Liver (tissue), 9 donors: ENCODE data around the gene RBCK1. TPM values are rescaled to one million over a fixed set of nuclear protein-coding genes. Genes with fewer than 3 reads are reported as not detected.

ENCODE experiments used
- DNase-seq: peaks from one replicate; pipeline ENCODE4 v3.0.0-alpha.2; 2017; ENCODE audit warnings: low spot score
- H3K27ac ChIP-seq, 2 donors: one replicate each; pipeline ENCODE4 v1.7.0; 2013; ENCODE audit warnings: inconsistent platforms in 2 of 2, low read length in 2 of 2, control low read depth in 1 of 2, low read depth in 1 of 2, mild to moderate bottlenecking in 1 of 2
- H3K27me3 ChIP-seq, 4 donors: one replicate each; pipeline versions ENCODE4 v1.6.1 to v1.7.0; 2013; ENCODE audit warnings: low read length in 3 of 4, inconsistent platforms in 1 of 4, mild to moderate bottlenecking in 1 of 4, moderate library complexity in 1 of 4; ENCODE audit not compliant: control insufficient read depth in 4 of 4, insufficient read depth in 4 of 4
- H3K36me3 ChIP-seq, 4 donors: one replicate each; pipeline versions ENCODE4 v1.6.1 to v1.7.0; 2013; ENCODE audit warnings: low read length in 3 of 4, mild to moderate bottlenecking in 3 of 4, low read depth in 1 of 4, moderate library complexity in 1 of 4; ENCODE audit not compliant: control insufficient read depth in 4 of 4, insufficient read depth in 3 of 4
- H3K4me1 ChIP-seq, 4 donors: one replicate each; pipeline versions ENCODE4 v1.6.1 to v1.7.0; 2013; ENCODE audit warnings: low read length in 3 of 4, mild to moderate bottlenecking in 3 of 4, moderate library complexity in 1 of 4; ENCODE audit not compliant: control insufficient read depth in 4 of 4, insufficient read depth in 4 of 4
- H3K4me3 ChIP-seq, 3 donors: one replicate each; pipeline versions ENCODE4 v1.6.1 to v1.7.0; 2013; ENCODE audit warnings: low read length in 3 of 3, control low read depth in 1 of 3, low read depth in 1 of 3, mild to moderate bottlenecking in 1 of 3
- H3K9ac ChIP-seq, 2 donors: one replicate each; pipeline ENCODE4 v1.7.0; 2013; ENCODE audit warnings: low read length in 2 of 2, mild to moderate bottlenecking in 2 of 2, moderate library complexity in 2 of 2, control low read depth in 1 of 2, low read depth in 1 of 2
- H3K9me3 ChIP-seq, 4 donors: one replicate each; pipeline versions ENCODE4 v1.6.1 to v1.7.0; 2013; ENCODE audit warnings: low read length in 3 of 4; ENCODE audit not compliant: control insufficient read depth in 4 of 4
- EGR1 ChIP-seq, 2 donors: IDR thresholded peaks; 2 replicates each; pipeline ENCODE4 v1.6.1; 2016 to 2018; ENCODE audit warnings: antibody characterized with exemption in 2 of 2, low read depth in 2 of 2
- FOXA1 ChIP-seq: IDR thresholded peaks from 2 replicates; pipeline ENCODE4 v1.6.1; 2016; ENCODE audit warnings: antibody characterized with exemption
- FOXA2 ChIP-seq: IDR thresholded peaks from 2 replicates; pipeline ENCODE4 v1.6.1; 2016; ENCODE audit warnings: antibody characterized with exemption
- GABPA ChIP-seq, 2 donors: IDR thresholded peaks in 1 of 2; conservative IDR thresholded peaks in 1 of 2; 2 replicates each; pipeline ENCODE4 v1.6.1; 2016; ENCODE audit warnings: antibody characterized with exemption in 2 of 2, mild to moderate bottlenecking in 1 of 2, moderate library complexity in 1 of 2
- HNF4A ChIP-seq, 2 donors: conservative IDR thresholded peaks; 2 replicates each; pipeline ENCODE4 v1.6.1; 2016; ENCODE audit warnings: antibody characterized with exemption in 2 of 2, mild to moderate bottlenecking in 2 of 2
- HNF4G ChIP-seq: IDR thresholded peaks from 2 replicates; pipeline ENCODE4 v1.6.1; 2016; ENCODE audit warnings: antibody characterized with exemption
- JUND ChIP-seq, 2 donors: IDR thresholded peaks; 2 replicates each; pipeline ENCODE4 v1.6.1; 2016; ENCODE audit warnings: antibody characterized with exemption in 2 of 2
- MAX ChIP-seq: IDR thresholded peaks from 2 replicates; pipeline ENCODE4 v1.6.1; 2016; ENCODE audit warnings: antibody characterized with exemption
- NR2F2 ChIP-seq: IDR thresholded peaks from 2 replicates; pipeline ENCODE4 v1.6.1; 2016; ENCODE audit warnings: antibody characterized with exemption
- RAD21 ChIP-seq, 2 donors: IDR thresholded peaks; 2 replicates each; pipeline ENCODE4 v1.6.1; 2016; ENCODE audit warnings: antibody characterized with exemption in 2 of 2, mild to moderate bottlenecking in 2 of 2
- REST ChIP-seq: IDR thresholded peaks from 2 replicates; pipeline ENCODE4 v1.6.1; 2016; ENCODE audit warnings: antibody characterized with exemption, mild to moderate bottlenecking
- RXRA ChIP-seq, 2 donors: IDR thresholded peaks; 2 replicates each; pipeline ENCODE4 v1.6.1; 2017 to 2018; ENCODE audit warnings: antibody characterized with exemption in 2 of 2, mild to moderate bottlenecking in 1 of 2
- SP1 ChIP-seq: IDR thresholded peaks from 2 replicates; pipeline ENCODE4 v1.6.1; 2018; ENCODE audit warnings: antibody characterized with exemption, mild to moderate bottlenecking
- TAF1 ChIP-seq: conservative IDR thresholded peaks from 2 replicates; pipeline ENCODE4 v1.6.1; 2016; ENCODE audit warnings: antibody characterized with exemption, mild to moderate bottlenecking
- YY1 ChIP-seq: IDR thresholded peaks from 2 replicates; pipeline ENCODE4 v1.6.1; 2016; ENCODE audit warnings: antibody characterized with exemption, mild to moderate bottlenecking
- ZBTB33 ChIP-seq: IDR thresholded peaks from 2 replicates; pipeline ENCODE4 v1.6.1; 2016; ENCODE audit warnings: antibody characterized with exemption
- WGBS: extraction: QIAGEN DNeasy Blood & Tissue Kit; methylation state at CpG from one replicate; pipeline ENCODE4 v1.1.7; 2013; 5-methylcytosine and 5-hydroxymethylcytosine counted together
- polyA plus RNA-seq, 2 donors: library from polyadenylated mRNA; stranded (reverse) in 1 of 2; unstranded in 1 of 2; fragments of 200-250 nt in 1 of 2; fragments of >200 nt in 1 of 2; fragmentation: Nextera tagmentation in 1 of 2; extraction: Ambion mirVana in 1 of 2; gene quantifications; one replicate each; pipeline versions ENCODE4 v1.2.1 to v1.2.3, GENCODE V29; 2013 to 2015
- total RNA-seq, 2 donors: library from RNA; depleted of rRNA; stranded (reverse); fragments of >200 nt; gene quantifications; one replicate each; pipeline ENCODE4 v1.2.3, GENCODE V29; 2014
- TF ChIP-seq, protein P1 (sequence below): IDR thresholded peaks from 2 replicates; pipeline ENCODE4 v1.6.1; 2016; ENCODE audit warnings: antibody characterized with exemption
- TF ChIP-seq, protein P2 (sequence below): fragments of 150-350 bp; IDR thresholded peaks from 2 replicates; pipeline ENCODE4 v1.5.1; 2017; ENCODE audit warnings: improper control_type of control experiment, low read depth, low read length; ENCODE audit not compliant: missing input control
- donor health status: healthy.
- donor health status: healthy.
- donor health status: healthy.
- donor health status: healthy.
- donor health status: healthy.

The RBCK1 gene
- total and polyA plus RNA-seq, 4 donors = 18.0 to 62.6 (median 54.8) TPM

- no peak for TF ChIP-seq MAX
- no peak for TF ChIP-seq JUND (IDR thresholded peaks at IDR 0.05)
Measured at GRCh38 chr20:406200-407132, 1.6 kb upstream of the RBCK1 start (continued).

DNA sequence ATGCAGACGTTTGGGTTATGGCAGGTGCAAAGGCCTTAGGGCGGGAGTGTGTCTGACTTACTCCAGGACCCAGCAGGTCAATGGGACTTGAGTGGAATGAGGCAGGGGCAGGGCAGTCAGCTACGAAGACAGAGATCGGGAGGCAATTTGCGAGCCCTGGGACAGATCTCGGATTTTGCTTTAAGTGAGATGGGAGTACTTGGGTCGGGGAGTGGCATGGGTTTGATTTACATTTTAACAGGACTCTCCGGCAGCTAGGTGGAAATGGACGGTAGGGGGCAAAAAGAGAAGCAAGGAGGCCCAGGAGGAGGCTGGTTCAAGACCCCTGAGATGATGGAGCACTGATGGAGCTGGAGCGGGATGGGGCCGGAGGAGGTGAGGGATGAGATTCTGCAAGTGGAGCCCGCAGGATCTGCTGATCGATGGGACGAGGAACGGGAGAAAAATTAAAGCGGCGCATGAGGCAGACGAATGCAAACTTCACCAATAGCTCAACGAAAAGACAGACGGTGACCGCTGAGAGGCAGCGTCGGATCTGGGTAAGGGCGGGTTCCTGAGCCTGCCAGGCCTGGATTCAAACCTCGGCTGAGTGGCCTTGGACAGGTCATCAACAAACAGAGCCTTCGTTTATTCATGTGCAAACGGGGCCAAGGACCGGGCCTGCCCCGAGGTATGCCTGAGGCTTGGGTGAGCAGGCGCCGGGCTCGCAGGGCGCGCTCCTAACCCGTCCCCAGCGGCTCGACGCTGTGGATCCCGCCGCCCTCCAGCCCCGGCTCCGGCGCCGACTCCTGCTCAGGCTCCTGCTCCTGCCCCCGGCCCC, 756 bp upstream of the RBCK1 start:
- peaks cover 12 to 31% (median 23%) of the 10 kb centered on the region in 4 donors for H3K4me1 ChIP-seq
- no peaks in the 10 kb centered on the region for H3K27me3 ChIP-seq
- no peaks in the 10 kb centered on the region for H3K9me3 ChIP-seq
- H3K9ac ChIP-seq = peak overlapping the region; percentile 53 to 93
- DNase-seq = no peak
- H3K36me3 ChIP-seq = peaks cover 0 to 14% (median 7%) of the 10 kb centered on the region in 4 donors
- peak overlapping the region; percentile 54 to 98 (median 73) for H3K4me3 ChIP-seq
- TF ChIP-seq MAX (no peak), NR2F2 (no peak), YY1 (peak; percentile 60), FOXA1 (no peak), HNF4G (no peak), FOXA2 (no peak), RAD21 (IDR thresholded peaks at IDR 0.05) (peak; percentile 59 to 65), JUND (IDR thresholded peaks at IDR 0.05) (no peak), TAF1 (no peak), RXRA (IDR thresholded peaks at IDR 0.05) (peak; percentile 52 to 69), HNF4A (conservative IDR thresholded peaks at IDR 0.05) (peak; percentile 37 to 47), REST (peak; percentile 30), GABPA (IDR thresholded peaks at IDR 0.05 in 1 of 2, conservative IDR thresholded peaks at IDR 0.05 in 1 of 2) (no peak), ZBTB33 (no peak), EGR1 (IDR thresholded peaks at IDR 0.05; ENCODE audit: low read depth in 2 of 2) (no peak), SP1 (peak; percentile 52)
- TF ChIP-seq, protein P1, sequence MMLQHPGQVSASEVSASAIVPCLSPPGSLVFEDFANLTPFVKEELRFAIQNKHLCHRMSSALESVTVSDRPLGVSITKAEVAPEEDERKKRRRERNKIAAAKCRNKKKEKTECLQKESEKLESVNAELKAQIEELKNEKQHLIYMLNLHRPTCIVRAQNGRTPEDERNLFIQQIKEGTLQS = no peak
- TF ChIP-seq, protein P2, sequence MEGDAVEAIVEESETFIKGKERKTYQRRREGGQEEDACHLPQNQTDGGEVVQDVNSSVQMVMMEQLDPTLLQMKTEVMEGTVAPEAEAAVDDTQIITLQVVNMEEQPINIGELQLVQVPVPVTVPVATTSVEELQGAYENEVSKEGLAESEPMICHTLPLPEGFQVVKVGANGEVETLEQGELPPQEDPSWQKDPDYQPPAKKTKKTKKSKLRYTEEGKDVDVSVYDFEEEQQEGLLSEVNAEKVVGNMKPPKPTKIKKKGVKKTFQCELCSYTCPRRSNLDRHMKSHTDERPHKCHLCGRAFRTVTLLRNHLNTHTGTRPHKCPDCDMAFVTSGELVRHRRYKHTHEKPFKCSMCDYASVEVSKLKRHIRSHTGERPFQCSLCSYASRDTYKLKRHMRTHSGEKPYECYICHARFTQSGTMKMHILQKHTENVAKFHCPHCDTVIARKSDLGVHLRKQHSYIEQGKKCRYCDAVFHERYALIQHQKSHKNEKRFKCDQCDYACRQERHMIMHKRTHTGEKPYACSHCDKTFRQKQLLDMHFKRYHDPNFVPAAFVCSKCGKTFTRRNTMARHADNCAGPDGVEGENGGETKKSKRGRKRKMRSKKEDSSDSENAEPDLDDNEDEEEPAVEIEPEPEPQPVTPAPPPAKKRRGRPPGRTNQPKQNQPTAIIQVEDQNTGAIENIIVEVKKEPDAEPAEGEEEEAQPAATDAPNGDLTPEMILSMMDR = peak; percentile 7
- 5% methylated on average over 45 of the region's 45 CpGs for WGBS
- H3K27ac ChIP-seq = peak overlapping the region; percentile 93 to 98
